ENCODE results near the gene UBN1. TPM values are rescaled to one million over a fixed set of nuclear protein-coding genes. Genes with fewer than 3 reads are reported as not detected.
A peak's percentile ranks its signal among the peaks of the same experiment; 100 is the strongest.
"Not testable (repeated sequence)": the region's sequence is repeated elsewhere in the genome, so short reads cannot be mapped to it uniquely, and the experiment has no call there.

The UBN1 gene
- total RNA-seq, 3 donors from 2014 or later: 28.8 to 32.8 (median 29.1) TPM

DNA sequence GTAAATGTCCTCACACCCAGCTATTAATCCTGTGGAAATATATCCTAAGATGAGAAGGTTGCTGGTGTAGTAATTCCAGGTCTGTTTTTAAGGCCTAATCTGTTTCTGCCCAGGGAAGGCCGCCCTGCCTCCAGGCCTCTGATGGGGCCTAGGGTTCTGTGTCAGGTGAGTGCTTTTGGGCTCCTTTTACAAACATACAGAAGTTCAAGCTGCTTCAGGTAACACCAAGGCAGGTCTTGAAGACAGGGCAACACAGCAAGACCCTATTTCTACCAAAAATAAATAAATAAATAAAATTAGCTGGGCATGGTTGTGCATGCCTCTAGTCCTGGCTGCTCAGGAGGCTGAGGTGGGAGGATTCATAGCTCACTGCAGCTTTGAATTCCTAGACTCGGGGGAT lies 80.4 kb downstream of the UBN1 start:
- Histone ChIP-seq H3K27me3 (no peaks in the 10 kb centered on the region), H3K36me3 (no peaks in the 10 kb centered on the region), H3K4me3 (no peak overlapping the region), H3K9me3 (peaks cover 0 to 7% of the 10 kb centered on the region in 2 donors), H3K4me1 (peaks cover 2 to 14% of the 10 kb centered on the region in 2 donors), H3K27ac (no peak overlapping the region)
- TF ChIP-seq, protein P1, sequence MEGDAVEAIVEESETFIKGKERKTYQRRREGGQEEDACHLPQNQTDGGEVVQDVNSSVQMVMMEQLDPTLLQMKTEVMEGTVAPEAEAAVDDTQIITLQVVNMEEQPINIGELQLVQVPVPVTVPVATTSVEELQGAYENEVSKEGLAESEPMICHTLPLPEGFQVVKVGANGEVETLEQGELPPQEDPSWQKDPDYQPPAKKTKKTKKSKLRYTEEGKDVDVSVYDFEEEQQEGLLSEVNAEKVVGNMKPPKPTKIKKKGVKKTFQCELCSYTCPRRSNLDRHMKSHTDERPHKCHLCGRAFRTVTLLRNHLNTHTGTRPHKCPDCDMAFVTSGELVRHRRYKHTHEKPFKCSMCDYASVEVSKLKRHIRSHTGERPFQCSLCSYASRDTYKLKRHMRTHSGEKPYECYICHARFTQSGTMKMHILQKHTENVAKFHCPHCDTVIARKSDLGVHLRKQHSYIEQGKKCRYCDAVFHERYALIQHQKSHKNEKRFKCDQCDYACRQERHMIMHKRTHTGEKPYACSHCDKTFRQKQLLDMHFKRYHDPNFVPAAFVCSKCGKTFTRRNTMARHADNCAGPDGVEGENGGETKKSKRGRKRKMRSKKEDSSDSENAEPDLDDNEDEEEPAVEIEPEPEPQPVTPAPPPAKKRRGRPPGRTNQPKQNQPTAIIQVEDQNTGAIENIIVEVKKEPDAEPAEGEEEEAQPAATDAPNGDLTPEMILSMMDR (IDR thresholded peaks at IDR 0.05): no peak
- TF ChIP-seq POLR2A (IDR thresholded peaks at IDR 0.05) (no peak), POLR2AphosphoS5 (IDR thresholded peaks at IDR 0.05) (no peak)
- intact Hi-C loops (cut with DNase I; ENCODE audit: low total_unique reads): no loop called here
- DNase-seq (ENCODE audit: low spot score in 2 of 2): no peak

DNA sequence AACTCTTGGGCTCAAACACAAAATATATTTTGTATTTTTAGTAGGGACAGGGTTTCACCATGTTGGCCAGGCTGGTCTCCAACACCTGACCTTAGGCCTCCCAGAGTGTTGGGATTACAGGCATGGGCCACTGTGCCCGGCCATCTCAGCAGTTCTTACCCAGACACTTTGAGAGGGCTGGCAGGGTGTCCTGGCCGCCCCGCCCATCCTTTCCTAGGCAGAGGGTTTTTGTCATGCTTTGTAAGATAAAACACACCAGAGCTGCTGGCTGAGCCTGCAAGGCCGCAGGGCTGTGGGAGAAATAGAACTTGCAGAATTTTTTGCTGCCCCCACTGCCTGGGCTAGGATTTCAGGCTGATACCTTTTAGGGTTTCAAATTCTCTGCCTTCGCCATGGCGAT lies 80.9 kb downstream of the UBN1 start:
- Histone ChIP-seq H3K4me1 (peaks cover 2 to 14% of the 10 kb centered on the region in 2 donors), H3K27ac (no peak overlapping the region), H3K9me3 (peaks cover 0 to 7% of the 10 kb centered on the region in 2 donors), H3K36me3 (no peaks in the 10 kb centered on the region), H3K4me3 (no peak overlapping the region), H3K27me3 (no peaks in the 10 kb centered on the region)
- intact Hi-C loops (cut with DNase I; ENCODE audit: low total_unique reads): no loop called here
- TF ChIP-seq POLR2A (IDR thresholded peaks at IDR 0.05) (no peak), POLR2AphosphoS5 (IDR thresholded peaks at IDR 0.05) (no peak)
- TF ChIP-seq, protein P1 (IDR thresholded peaks at IDR 0.05): no peak
- no peak for DNase-seq (ENCODE audit: low spot score in 2 of 2)

DNA sequence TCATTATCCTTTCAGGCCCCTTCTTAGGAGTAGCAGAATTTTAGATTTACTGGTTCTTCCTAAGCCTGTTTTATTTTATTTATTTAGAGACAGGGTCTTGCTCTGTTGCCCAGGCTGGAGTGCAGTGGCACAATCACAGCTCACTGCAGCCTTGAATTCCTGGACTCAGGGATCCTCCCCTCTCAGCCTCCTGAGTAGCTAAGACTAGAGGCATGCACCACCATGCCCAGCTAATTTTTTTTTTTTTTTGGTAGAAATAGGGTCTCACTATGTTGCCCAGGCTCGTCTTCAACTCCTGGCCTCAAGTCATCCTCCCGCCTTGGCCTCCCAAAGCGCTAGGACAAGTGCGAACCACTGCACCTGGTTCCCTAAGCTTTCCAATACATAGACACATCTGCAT lies 82.3 kb downstream of the UBN1 start:
- H3K4me3 ChIP-seq; intact Hi-C loops (cut with DNase I; ENCODE audit: low total_unique reads); H3K36me3 ChIP-seq; H3K27ac ChIP-seq; H3K9me3 ChIP-seq; DNase-seq (ENCODE audit: low spot score in 2 of 2); H3K27me3 ChIP-seq: not testable (repeated sequence)
- peaks cover 4 to 23% of the 10 kb centered on the region in 2 donors for H3K4me1 ChIP-seq

DNA sequence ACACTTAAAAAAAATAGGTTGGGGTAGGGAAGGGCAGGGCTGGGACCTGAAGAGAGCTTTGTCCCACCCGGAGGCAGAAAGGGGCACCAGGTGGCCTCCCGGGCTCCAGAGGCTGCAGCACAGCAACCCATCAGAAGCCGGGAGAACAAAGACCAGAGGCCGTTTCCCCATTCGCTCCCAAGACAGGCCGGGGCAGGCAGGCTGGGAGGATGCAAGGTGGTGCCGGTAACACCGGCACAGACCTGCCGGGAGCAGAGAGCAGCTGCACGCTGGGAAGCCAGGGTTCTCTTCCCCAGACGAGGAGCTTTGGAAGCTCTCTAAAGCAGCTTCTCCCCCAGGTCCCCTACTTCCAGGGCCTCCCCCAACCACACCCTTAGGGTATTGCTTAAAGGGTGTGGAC lies 84.1 kb downstream of the UBN1 start:
- peaks cover 0 to 7% of the 10 kb centered on the region in 2 donors for H3K9me3 ChIP-seq
- peaks cover 8 to 17% of the 10 kb centered on the region in 2 donors for H3K4me1 ChIP-seq
- no peak for TF ChIP-seq POLR2A (IDR thresholded peaks at IDR 0.05)
- TF ChIP-seq POLR2AphosphoS5 (IDR thresholded peaks at IDR 0.05): no peak
- TF ChIP-seq, protein P1 (IDR thresholded peaks at IDR 0.05): no peak
- peak overlapping the region in 1 of 2 donors; percentile 12 for H3K27ac ChIP-seq
- intact Hi-C loops (cut with DNase I; ENCODE audit: low total_unique reads): no loop called here
- H3K27me3 ChIP-seq: no peaks in the 10 kb centered on the region
- H3K36me3 ChIP-seq: no peaks in the 10 kb centered on the region
- no peak overlapping the region for H3K4me3 ChIP-seq
- no peak for DNase-seq (ENCODE audit: low spot score in 2 of 2)

Other genes with a start within 250 kb of the UBN1 start
- 10 to 100 TPM in 1 of 3 donors, 1 to 10 TPM in 2; 5.8 to 11.3 (median 7.2) TPM for gene UBALD1, start 232.6 kb upstream of the UBN1 start, total RNA-seq
- gene MGRN1, start 222.7 kb upstream of the UBN1 start, total RNA-seq: 10 to 100 TPM; 26.7 to 28.5 (median 27.9) TPM
- 10 to 100 TPM; 22.4 to 38.0 (median 32.3) TPM for gene NUDT16L1, start 153.9 kb upstream of the UBN1 start, total RNA-seq
- 10 to 100 TPM; 12.6 to 33.1 (median 23.6) TPM for gene ANKS3, start 113.2 kb upstream of the UBN1 start, total RNA-seq
- 1 to 10 TPM; 1.3 to 2.3 (median 1.8) TPM for gene DNAAF8, start 112.9 kb upstream of the UBN1 start, total RNA-seq
- gene ZNF500, start 80.3 kb upstream of the UBN1 start, total RNA-seq: 10 to 100 TPM in 2 of 3 donors, 1 to 10 TPM in 1; 8.2 to 17.0 (median 16.4) TPM
- not detected for gene SEPTIN12, start 59.1 kb upstream of the UBN1 start, total RNA-seq
- gene SMIM22, start 52.1 kb upstream of the UBN1 start, total RNA-seq: 10 to 100 TPM in 2 of 3 donors, not detected in 1; 49.0 to 58.7 TPM
- 10 to 100 TPM in 2 of 3 donors, 1 to 10 TPM in 1; 6.6 to 23.3 (median 21.2) TPM for gene ROGDI, start 44.8 kb upstream of the UBN1 start, total RNA-seq
- gene GLYR1, start 193 bp upstream of the UBN1 start, total RNA-seq: 10 to 100 TPM; 57.2 to 79.0 (median 58.1) TPM
- 100 to 1,000 TPM in 1 of 3 donors, 10 to 100 TPM in 2; 53.1 to 169 (median 97.5) TPM for gene PPL, start 89.7 kb downstream of the UBN1 start, total RNA-seq
- gene SEC14L5, start 110.8 kb downstream of the UBN1 start, total RNA-seq: 1 to 10 TPM in 1 of 3 donors, under 1 TPM in 2; 0.33 to 1.3 (median 0.59) TPM
- gene NAGPA, start 186.5 kb downstream of the UBN1 start, total RNA-seq: 10 to 100 TPM; 18.4 to 26.2 (median 21.8) TPM
- 10 to 100 TPM in 1 of 3 donors, 1 to 10 TPM in 2; 5.1 to 10.2 (median 6.4) TPM for gene C16orf89, start 218.5 kb downstream of the UBN1 start, total RNA-seq
- gene ALG1, start 224.4 kb downstream of the UBN1 start, total RNA-seq: 10 to 100 TPM; 14.4 to 21.2 (median 16.7) TPM